IMR-90 (cell line): ENCODE results near the gene SYNPR. TPM values are rescaled to one million over a fixed set of nuclear protein-coding genes. Genes with fewer than 3 reads are reported as not detected.

Source experiments
- ATAC-seq: fragments of 200-7000 bp; cut with Tn5 transposase; 2 replicates; pipeline ENCODE4 v1.9.1; 2020; ENCODE audit warnings: low read depth, mild to moderate bottlenecking, moderate library complexity
- BruUV-seq: library from RNA; stranded (reverse); fragments of 400-500 nt; replicated peaks from 2 replicates; lab custom pipeline; 2021; lab: Mats Ljungman, UMichigan
- CTCF ChIA-PET: fragments of 300-600 bp; formaldehyde crosslinking; extraction: SDS; loops from one replicate; lab custom pipeline; 2021; ENCODE audit warnings: antibody characterized with exemption; lab: Yijun Ruan, JAX
- POLR2A ChIA-PET: fragments of 300-600 bp; sonication (Branson Sonifier 250); formaldehyde crosslinking; loops from one replicate; lab custom pipeline; 2022; ENCODE audit warnings: antibody characterized with exemption; ENCODE audit not compliant: unreplicated experiment; lab: Charles Lee
- DNase-seq: peaks from one replicate; pipeline ENCODE4 v3.0.0; 2013
- H2AFZ ChIP-seq: replicated peaks from 2 replicates; pipeline ENCODE3; 2013; ENCODE audit warnings: low read length, mild to moderate bottlenecking; ENCODE audit not compliant: poor library complexity
- H2AK5ac ChIP-seq: 2 replicates; pipeline ENCODE4 v1.6.1; 2013; ENCODE audit warnings: low read depth, low read length, inconsistent platforms
- H2AK9ac ChIP-seq: replicated peaks from 2 replicates; pipeline ENCODE3; 2013; ENCODE audit warnings: mild to moderate bottlenecking, low read depth, low read length, moderate library complexity; ENCODE audit not compliant: poor library complexity
- H2BK120ac ChIP-seq: 2 replicates; pipeline ENCODE4 v1.6.1; 2013; ENCODE audit warnings: low read depth, low read length, inconsistent platforms
- H2BK15ac ChIP-seq: 3 replicates; pipeline ENCODE4 v1.6.1; 2013; ENCODE audit warnings: low read depth, low read length, inconsistent platforms
- H2BK20ac ChIP-seq: 2 replicates; pipeline ENCODE4 v1.6.1; 2013; ENCODE audit warnings: low read depth, mild to moderate bottlenecking, inconsistent platforms, low read length, moderate library complexity
- H2BK5ac ChIP-seq: 2 replicates; pipeline ENCODE4 v1.6.1; 2013; ENCODE audit warnings: mild to moderate bottlenecking, low read depth, low read length, inconsistent platforms; ENCODE audit not compliant: poor library complexity, severe bottlenecking
- H3K14ac ChIP-seq: replicated peaks from 2 replicates; pipeline ENCODE4 v1.6.1; 2013; ENCODE audit warnings: low read depth, low read length, inconsistent platforms
- H3K18ac ChIP-seq: 2 replicates; pipeline ENCODE4 v1.6.1; 2013; ENCODE audit warnings: low read depth, low read length, control low read depth
- H3K23ac ChIP-seq: 2 replicates; pipeline ENCODE4 v1.6.1; 2013; ENCODE audit warnings: low read depth, low read length, inconsistent platforms
- H3K27ac ChIP-seq: 2 replicates; pipeline ENCODE4 v1.5.1; 2013; ENCODE audit warnings: mild to moderate bottlenecking, control low read depth, low read length; ENCODE audit not compliant: insufficient read depth
- H3K27me3 ChIP-seq: 2 replicates; pipeline ENCODE4 v1.6.1; 2013; ENCODE audit warnings: low read length; ENCODE audit not compliant: control insufficient read depth, insufficient read depth
- H3K36me3 ChIP-seq: 2 replicates; pipeline ENCODE4 v1.6.1; 2013; ENCODE audit warnings: low read length, mixed read lengths; ENCODE audit not compliant: control insufficient read depth, insufficient read depth
- H3K4ac ChIP-seq: 2 replicates; pipeline ENCODE4 v1.6.1; 2013; ENCODE audit warnings: low read depth, low read length, inconsistent platforms
- H3K4me1 ChIP-seq: 2 replicates; pipeline ENCODE4 v1.6.1; 2013; ENCODE audit warnings: low read length, mixed read lengths; ENCODE audit not compliant: control insufficient read depth, insufficient read depth
- H3K4me2 ChIP-seq: 2 replicates; pipeline ENCODE4 v1.6.1; 2013; ENCODE audit warnings: low read depth, mild to moderate bottlenecking, control low read depth, low read length, moderate library complexity
- H3K4me3 ChIP-seq: 2 replicates; pipeline ENCODE4 v1.5.1; 2013; ENCODE audit warnings: low read depth, mild to moderate bottlenecking, control low read depth, low read length, moderate library complexity; ENCODE audit not compliant: insufficient read depth
- H3K56ac ChIP-seq: 2 replicates; pipeline ENCODE4 v1.6.1; 2013; ENCODE audit warnings: low read length, inconsistent platforms; ENCODE audit not compliant: insufficient read depth; ENCODE audit errors: extremely low read depth
- H3K79me1 ChIP-seq, 2 experiments: 2 replicates each; pipeline ENCODE4 v1.6.1; 2013; ENCODE audit warnings: low read length in 2 of 2, inconsistent platforms in 1 of 2, low read depth in 1 of 2
- H3K9ac ChIP-seq: 2 replicates; pipeline ENCODE4 v1.6.1; 2013; ENCODE audit warnings: low read depth, low read length, control low read depth
- H3K9me1 ChIP-seq: 2 replicates; pipeline ENCODE4 v1.6.1; 2013; ENCODE audit warnings: low read length, inconsistent platforms; ENCODE audit not compliant: insufficient read depth
- H3K9me3 ChIP-seq: 2 replicates; pipeline ENCODE4 v1.6.1; 2013; ENCODE audit warnings: low read length; ENCODE audit not compliant: control insufficient read depth, insufficient read depth
- H4K20me1 ChIP-seq: 2 replicates; pipeline ENCODE4 v1.6.1; 2013; ENCODE audit warnings: low read length, inconsistent platforms; ENCODE audit not compliant: insufficient read depth
- H4K5ac ChIP-seq: 2 replicates; pipeline ENCODE4 v1.6.1; 2013; ENCODE audit warnings: mild to moderate bottlenecking, low read depth, low read length, control low read depth
- H4K8ac ChIP-seq, 2 experiments: 2 replicates each; pipeline ENCODE4 v1.6.1; 2013; ENCODE audit warnings: low read depth in 2 of 2, low read length in 2 of 2, control low read depth in 1 of 2, inconsistent platforms in 1 of 2
- H4K91ac ChIP-seq: 2 replicates; pipeline ENCODE4 v1.6.1; 2013; ENCODE audit warnings: low read depth, low read length, inconsistent platforms; ENCODE audit not compliant: insufficient read depth
- CHD1 ChIP-seq: IDR thresholded peaks from 2 replicates; pipeline ENCODE4 v1.6.1; 2012; ENCODE audit warnings: low read depth, low read length, improper control_type of control experiment
- WGBS, 2 experiments: methylation state at CpG; one replicate each; pipeline versions ENCODE4 v1.1.5 to v1.1.7; 2013; ENCODE audit warnings: missing lambda C conversion rate in 2 of 2; ENCODE audit not compliant: insufficient read length in 1 of 2; ENCODE audit errors: extremely low coverage in 2 of 2; 5-methylcytosine and 5-hydroxymethylcytosine counted together
- dilution Hi-C: fragments of 300-500 bp; cut with HindIII; formaldehyde crosslinking; loops from one replicate; pipeline ENCODE4 v1.14.3; 2018; ENCODE audit warnings: low sequenced_read_pairs; ENCODE audit not compliant: unreplicated experiment
- in situ Hi-C: fragments of 300-500 bp; cut with MboI; formaldehyde crosslinking; loops from 3 replicates; pipeline ENCODE4 v1.14.3; 2019; ENCODE audit warnings: low sequenced_read_pairs, inconsistent platforms, mixed read lengths
- intact Hi-C: fragments of 100-400 bp; cut with micrococcal nuclease; formaldehyde crosslinking; loops from 2 replicates; pipeline ENCODE4 v1.10.0; 2022
- polyA plus RNA-seq, 3 experiments: library from polyadenylated mRNA; depleted of rRNA; stranded (reverse); fragments of >200 nt; gene quantifications; 2 replicates each; pipeline ENCODE4 v1.2.3, GENCODE V29; 2012; ENCODE audit warnings: low replicate concordance in 1 of 3
- total RNA-seq: library from RNA; depleted of rRNA; stranded (reverse); fragments of >200 nt; gene quantifications from 2 replicates; pipeline ENCODE4 v1.2.3, GENCODE V29; 2012

Gene SYNPR
- total and polyA plus RNA-seq, 2 of the 4 experiments (the other 2 are of a cell fraction) = not detected

DNA sequence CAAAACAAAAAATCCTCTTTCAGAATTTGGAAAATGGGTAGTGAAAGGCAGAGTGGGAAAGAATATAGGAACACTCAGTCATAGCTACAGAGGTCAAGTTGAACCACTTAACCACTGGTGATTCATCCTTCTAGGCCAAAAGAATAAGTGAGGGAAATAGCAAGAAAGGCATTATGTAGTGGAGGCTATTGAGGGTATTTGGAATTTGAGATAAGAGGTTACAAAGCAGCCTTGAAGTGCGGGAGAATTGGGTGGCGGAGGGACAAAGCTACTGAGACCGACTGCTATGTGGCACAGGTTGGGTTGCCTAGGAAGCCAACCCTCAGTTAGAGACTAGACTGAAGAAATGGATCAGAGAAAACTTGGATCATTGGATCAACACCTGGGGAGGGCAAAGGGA, 109.5 kb downstream of the SYNPR start:
- Histone ChIP-seq H3K4me2 (no peak overlapping the region), H3K79me1 (no peaks in the 10 kb centered on the region), H3K23ac (no peak overlapping the region), H3K36me3 (no peaks in the 10 kb centered on the region), H4K5ac (no peak overlapping the region), H2AK5ac (no peak overlapping the region), H4K91ac (no peak overlapping the region), H3K9me1 (no peaks in the 10 kb centered on the region), H2BK5ac (no peak overlapping the region), H2BK120ac (no peak overlapping the region), H4K20me1 (no peaks in the 10 kb centered on the region), H2AK9ac (no peak overlapping the region), H2AFZ (no peak overlapping the region), H3K4ac (no peak overlapping the region), H3K9me3 (no peaks in the 10 kb centered on the region), H4K8ac (no peak overlapping the region), H2BK15ac (no peak overlapping the region), H3K18ac (no peak overlapping the region), H3K27me3 (no peaks in the 10 kb centered on the region), H3K27ac (no peak overlapping the region), H3K4me1 (no peaks in the 10 kb centered on the region), H3K14ac (no peak overlapping the region), H3K4me3 (no peak overlapping the region), H3K9ac (no peak overlapping the region), H2BK20ac (no peak overlapping the region), H3K56ac (no peak overlapping the region)
- no peak for TF ChIP-seq CHD1
- in situ Hi-C loops (no loop called here), dilution Hi-C loops (no loop called here), intact Hi-C loops (no loop called here)
- POLR2A ChIA-PET = no interaction called here
- no peak for ATAC-seq
- 82% methylated on average over 3 of the region's 3 CpGs; no CpG with 5 or more reads in 1 of the 2 experiments for WGBS, 2 experiments
- no TSS peak for BruUV-seq
- CTCF ChIA-PET = no interaction called here
- no peak for DNase-seq
